Kidney epithelial cell (primary cell): ENCODE measurements around the gene RGPD4. TPM values are rescaled to one million over a fixed set of nuclear protein-coding genes. Genes with fewer than 3 reads are reported as not detected.
"Not testable (repeated sequence)": the region's sequence is repeated elsewhere in the genome, so short reads cannot be mapped to it uniquely, and the experiment has no call there.

Source experiments
- DNase-seq: peaks from one replicate; pipeline ENCODE4 v3.0.0-alpha.2; 2010; ENCODE audit warnings: low read depth
- H3K27me3 ChIP-seq: 2 replicates; pipeline ENCODE4 v1.6.0; 2011; ENCODE audit warnings: low read length; ENCODE audit not compliant: control insufficient read depth, insufficient read depth
- H3K36me3 ChIP-seq: 2 replicates; pipeline ENCODE4 v1.5.1; 2011; ENCODE audit warnings: low read length; ENCODE audit not compliant: control insufficient read depth, insufficient read depth
- H3K4me3 ChIP-seq: 2 replicates; pipeline ENCODE4 v1.5.1; 2011; ENCODE audit warnings: low read depth, mild to moderate bottlenecking, control low read depth, low read length
- total RNA-seq: library from RNA; depleted of rRNA; stranded (reverse); fragments of >200 nt; gene quantifications from 2 replicates; pipeline ENCODE4 v1.2.3, GENCODE V29; 2015
- TF ChIP-seq, protein P1 (sequence below): IDR thresholded peaks from 2 replicates; pipeline ENCODE4 v1.5.1; 2011; ENCODE audit warnings: mild to moderate bottlenecking, moderate library complexity, low read length, control low read depth, inconsistent platforms; ENCODE audit not compliant: insufficient read depth, poor library complexity, severe bottlenecking

RGPD4 gene
- total RNA-seq, 1 donor from 2014 or later: not detected

GRCh38 chr2:107916696-107917370, 90.1 kb downstream of the RGPD4 start:
- not testable (repeated sequence) for H3K4me3 ChIP-seq, H3K36me3 ChIP-seq, DNase-seq, H3K27me3 ChIP-seq

- DNase-seq: no peak
- H3K27me3 ChIP-seq: no peaks in the 10 kb centered on the region
- TF ChIP-seq, protein P1, sequence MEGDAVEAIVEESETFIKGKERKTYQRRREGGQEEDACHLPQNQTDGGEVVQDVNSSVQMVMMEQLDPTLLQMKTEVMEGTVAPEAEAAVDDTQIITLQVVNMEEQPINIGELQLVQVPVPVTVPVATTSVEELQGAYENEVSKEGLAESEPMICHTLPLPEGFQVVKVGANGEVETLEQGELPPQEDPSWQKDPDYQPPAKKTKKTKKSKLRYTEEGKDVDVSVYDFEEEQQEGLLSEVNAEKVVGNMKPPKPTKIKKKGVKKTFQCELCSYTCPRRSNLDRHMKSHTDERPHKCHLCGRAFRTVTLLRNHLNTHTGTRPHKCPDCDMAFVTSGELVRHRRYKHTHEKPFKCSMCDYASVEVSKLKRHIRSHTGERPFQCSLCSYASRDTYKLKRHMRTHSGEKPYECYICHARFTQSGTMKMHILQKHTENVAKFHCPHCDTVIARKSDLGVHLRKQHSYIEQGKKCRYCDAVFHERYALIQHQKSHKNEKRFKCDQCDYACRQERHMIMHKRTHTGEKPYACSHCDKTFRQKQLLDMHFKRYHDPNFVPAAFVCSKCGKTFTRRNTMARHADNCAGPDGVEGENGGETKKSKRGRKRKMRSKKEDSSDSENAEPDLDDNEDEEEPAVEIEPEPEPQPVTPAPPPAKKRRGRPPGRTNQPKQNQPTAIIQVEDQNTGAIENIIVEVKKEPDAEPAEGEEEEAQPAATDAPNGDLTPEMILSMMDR: no peak
- no peak overlapping the region for H3K4me3 ChIP-seq
- no peaks in the 10 kb centered on the region for H3K36me3 ChIP-seq
These were observed 100.4 kb downstream of the RGPD4 start for GRCh38 chr2:107927034-107927534.

DNA sequence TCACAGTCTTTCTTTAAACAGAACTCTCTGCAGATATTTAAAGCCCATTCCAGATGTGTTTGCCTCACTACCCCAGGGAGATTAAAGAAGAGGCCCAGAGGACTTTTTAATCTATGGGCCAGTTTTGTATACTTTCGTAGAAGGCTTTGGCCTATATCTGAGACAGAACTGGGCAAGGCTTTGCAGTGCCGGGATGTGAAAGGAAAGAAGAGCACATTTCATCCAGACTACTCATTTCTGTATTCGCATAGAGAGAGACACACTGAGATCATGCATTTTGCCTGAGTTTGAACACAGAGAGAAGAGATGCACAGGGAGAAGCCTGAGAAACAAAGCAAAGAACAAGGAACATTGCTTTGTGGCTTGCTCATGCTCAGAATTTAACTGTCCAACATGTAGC, 104.7 kb downstream of the RGPD4 start:
- Histone ChIP-seq H3K36me3 (no peaks in the 10 kb centered on the region), H3K27me3 (no peaks in the 10 kb centered on the region), H3K4me3 (no peak overlapping the region)
- TF ChIP-seq, protein P1: no peak
- no peak for DNase-seq

- no peaks in the 10 kb centered on the region for H3K36me3 ChIP-seq
- no peak overlapping the region for H3K4me3 ChIP-seq
- TF ChIP-seq, protein P1: no peak
- no peak for DNase-seq
- no peaks in the 10 kb centered on the region for H3K27me3 ChIP-seq
These were observed 105.8 kb downstream of the RGPD4 start for GRCh38 chr2:107932488-107932887.

- no peak overlapping the region for H3K4me3 ChIP-seq
- no peak for DNase-seq
These were observed 106.3 kb downstream of the RGPD4 start for GRCh38 chr2:107932979-107933378.

More at GRCh38 chr2:107932979-107933378, 106.3 kb downstream of the RGPD4 start:
- Histone ChIP-seq H3K36me3 (no peaks in the 10 kb centered on the region), H3K27me3 (no peaks in the 10 kb centered on the region)
- TF ChIP-seq, protein P1: peak; percentile 61
